ENCODE results near the gene CACNG4.

Gene CACNG4

DNA sequence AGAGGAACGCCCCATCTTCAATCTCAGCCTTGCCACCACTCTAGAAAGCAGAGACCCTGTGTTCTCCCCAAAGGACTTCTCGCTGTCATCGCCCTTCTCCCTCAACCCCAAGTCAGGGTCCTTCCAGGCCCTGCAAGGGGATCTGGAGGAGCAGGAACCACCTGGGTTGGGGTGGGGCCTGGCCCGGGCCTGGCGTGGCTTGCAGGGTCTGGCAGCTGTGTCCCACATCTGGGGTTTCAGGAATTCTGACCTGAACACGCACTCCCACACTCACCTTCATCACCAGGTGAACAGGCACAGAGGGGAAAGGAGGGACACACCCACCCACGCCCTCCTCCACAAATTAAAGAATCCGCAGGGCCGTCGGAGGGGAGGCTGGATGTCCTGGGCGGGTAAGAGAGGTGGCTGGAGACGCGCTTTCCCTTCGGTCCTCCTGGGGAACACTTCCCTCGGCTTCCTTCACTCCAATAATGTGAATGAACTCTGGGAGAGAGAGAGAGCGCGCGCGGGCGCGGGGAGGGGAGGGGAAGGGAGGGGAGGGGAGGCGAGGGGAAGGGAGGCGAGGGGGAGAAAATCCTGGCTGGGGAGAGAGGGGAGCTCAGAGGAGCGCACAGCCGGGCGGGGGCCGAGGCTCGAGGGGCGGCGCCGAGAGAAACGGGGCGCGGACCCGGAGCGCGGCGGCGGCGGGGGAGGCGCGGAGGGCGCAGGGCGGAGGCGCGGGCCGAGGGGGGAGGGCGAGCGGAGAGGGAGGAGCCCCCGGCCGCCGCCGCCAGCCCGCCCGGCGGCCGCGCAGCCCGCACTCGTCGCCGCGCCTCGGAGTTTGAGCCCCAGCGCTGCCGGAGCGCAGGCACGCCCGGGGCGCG lies at the start of gene CACNG4:
Gene CACNG4, plus strand, starts transcription at position 799 of the 863 bp plus-strand sequence. CDS start 205 bp downstream, outside the sequence.
- peak; percentile 38 to 53 for DNase-seq

DNA sequence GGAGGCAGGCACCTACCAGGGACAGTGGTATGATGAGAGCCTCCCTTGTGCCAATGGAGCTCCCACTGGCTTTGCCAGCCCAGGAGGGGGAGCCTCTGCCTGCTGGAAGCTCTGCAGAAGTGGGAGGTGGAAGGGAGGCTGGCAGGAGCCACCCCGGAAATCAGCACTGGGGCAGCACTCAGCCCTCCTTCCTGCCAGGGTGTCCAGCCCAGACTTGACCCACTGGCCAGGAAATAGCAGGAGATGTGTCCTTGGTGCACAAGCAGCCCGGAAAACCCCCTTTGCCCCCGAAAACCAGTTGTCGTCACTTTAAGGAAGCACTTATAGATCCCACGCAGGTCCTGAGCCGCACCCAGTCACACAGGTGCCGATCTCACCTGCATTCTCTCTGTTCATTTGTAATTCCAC lies 49.3 kb upstream of the CACNG4 start:
- DNase-seq = peak in 1 of 2 experiments; percentile 55

DNA sequence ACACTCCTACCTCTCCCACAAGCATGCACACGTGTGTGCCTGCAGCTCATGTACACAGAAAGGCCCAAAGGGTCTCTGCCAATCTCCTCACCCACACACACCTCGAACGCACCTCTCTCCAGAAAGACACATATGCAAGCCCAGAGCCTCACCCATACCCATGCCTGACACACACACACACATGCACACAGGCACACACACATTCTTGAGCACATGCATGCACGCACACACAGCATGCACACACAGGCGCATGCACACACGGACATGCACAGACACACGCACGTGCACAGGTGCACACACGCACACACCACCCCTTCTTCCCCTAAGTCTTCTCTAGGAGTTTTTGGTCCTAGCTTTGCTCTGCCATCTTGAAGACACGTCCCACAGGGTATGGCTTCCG lies 48.7 kb upstream of the CACNG4 start:
- DNase-seq = no peak

DNA sequence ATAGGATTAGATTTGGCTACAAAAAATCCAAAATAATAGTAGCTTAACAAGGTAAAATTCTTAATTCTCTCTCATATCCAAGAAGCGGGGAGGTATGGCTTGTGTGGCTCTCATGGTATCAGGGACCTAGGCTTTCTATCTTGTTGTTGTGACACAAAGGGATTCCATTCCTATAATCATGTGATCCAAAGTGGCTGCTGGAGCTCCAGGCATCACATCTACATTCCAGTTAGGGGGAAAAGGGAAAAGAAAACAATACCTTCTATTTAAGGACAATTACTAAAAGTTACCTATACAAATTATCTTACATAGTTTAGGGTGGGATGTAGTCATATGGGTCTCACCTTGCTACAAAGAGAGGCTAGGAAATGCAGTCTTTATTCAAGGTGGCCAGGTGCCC lies 47.6 kb upstream of the CACNG4 start:
- DNase-seq = no peak

DNA sequence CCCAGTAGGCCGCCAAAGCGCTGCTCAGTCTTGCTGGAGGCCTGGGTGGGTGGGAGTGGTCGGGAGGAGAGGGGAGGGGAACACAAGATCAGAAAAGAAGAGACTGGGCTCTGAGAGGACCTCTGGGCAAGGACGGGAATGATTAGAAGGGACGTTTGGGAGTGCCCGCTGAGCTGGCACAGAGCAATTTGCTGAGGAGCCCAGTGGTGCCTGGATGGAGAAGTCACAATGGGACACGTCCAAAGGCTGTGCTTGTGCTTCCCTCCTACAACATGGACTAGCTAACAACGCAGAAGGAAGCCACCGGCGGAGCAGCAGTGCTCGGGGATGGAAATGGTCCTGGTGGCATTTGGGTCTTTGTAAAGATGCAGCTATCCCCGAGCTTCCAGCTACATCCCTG lies 45.6 kb upstream of the CACNG4 start:
- no peak for DNase-seq

DNA sequence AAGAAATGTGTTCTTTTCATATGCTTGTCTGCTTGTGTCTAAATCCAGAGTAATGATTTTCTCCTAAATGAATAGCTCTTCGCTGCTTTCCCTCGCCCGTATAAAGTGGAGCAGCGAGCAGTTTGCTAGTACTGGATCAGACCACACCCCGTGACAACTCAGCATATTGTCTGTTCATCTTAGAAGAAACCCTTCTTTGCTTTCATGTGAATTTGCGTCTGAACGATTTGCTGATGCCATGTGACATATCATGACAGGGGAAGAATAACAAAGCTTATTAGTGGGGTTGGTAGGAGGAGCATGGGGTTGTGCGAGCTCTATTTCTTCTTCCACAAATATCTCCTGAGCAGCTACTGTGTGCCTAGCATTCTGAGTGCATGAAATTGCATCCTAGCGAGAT lies 44.1 kb upstream of the CACNG4 start:
- no peak for DNase-seq

DNA sequence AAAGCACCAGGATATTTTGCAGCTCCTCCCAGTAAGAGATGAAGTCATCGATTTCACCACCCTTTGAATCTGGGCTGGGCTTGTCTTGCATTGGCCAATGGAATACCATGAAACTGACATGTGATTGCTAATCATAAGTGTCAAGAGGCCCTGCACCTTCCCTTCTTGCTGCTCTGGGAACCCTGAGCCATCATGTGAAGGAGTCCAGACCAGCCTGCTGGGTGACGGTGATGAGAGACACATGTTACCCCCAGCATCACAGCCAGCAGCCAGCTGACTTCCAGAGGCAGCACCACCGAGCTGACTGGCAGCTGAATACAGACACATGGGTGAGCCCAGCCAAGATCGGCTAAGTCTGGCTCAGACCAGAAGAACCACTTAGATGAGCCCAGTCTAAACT lies 43.6 kb upstream of the CACNG4 start:
- no peak for DNase-seq

DNA sequence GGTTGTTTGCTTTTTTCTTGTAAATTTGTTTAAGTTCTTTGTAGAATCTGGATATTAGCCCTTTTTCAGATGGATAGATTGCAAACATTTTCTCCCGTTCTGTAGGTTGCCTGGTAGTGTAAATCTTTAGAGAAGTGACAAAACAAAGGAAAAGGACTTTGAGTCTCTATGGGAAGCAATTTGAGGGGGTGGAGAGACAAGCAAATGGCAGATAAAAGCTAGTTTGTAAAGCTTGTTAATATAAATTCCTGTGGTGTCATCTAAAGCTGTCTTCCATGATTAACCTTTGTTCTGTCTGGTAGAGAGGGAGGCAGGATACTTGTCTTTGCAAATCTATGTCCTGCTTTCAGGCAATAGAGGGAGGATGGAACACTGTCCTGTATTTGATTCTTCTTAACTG lies 40.6 kb upstream of the CACNG4 start:
- no peak for DNase-seq

DNA sequence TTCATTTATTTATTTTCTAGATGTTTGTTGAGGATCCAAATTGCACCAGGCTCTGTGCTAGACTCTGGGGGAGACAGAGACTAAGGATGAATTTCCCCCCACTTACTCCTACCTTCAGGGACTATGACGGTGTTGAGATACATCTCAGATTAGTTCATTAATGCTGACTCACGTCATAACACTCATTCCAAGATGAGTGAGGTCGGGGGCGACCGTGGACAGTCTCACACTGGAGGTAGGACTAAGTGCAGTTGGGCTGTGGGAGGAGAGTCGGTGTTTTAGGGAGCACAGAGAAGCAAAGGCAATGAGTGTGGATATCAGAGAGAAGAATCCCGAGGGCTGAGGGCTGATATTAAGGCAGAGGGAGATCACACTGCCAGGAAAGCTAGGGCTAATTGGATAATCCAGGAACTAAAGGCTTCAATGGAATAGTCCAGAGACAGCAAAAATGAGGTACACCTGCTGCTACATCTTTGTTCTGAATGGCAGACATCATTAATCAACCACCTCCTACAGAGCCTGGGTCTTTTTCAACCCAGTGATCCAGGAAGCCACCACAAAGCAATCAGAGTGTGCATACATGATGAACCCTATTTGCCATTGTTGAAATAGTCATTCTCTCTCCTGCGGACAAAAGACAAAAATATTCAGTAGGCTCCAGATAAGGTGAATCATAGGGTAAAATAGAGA lies 38.6 kb upstream of the CACNG4 start:
- DNase-seq = no peak

DNA sequence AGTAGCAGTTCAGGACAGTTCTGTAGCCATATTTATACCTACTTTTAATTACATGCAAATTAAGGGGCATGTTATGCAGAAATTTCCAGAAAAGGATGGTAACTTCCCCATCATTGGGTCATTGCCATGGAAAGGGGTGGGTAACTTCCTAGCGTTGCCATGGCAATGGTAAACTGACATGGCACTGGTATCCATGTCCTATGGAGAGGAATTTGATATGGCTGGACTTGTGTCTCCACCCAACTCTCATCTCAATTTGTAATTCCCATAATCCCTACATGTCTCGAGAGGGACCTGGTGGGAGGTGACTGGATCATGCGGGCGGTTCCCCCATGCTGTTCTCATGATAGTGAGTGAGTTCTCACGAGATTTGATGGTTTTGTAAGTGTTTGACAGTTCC lies 35.6 kb upstream of the CACNG4 start:
- no peak for DNase-seq

DNA sequence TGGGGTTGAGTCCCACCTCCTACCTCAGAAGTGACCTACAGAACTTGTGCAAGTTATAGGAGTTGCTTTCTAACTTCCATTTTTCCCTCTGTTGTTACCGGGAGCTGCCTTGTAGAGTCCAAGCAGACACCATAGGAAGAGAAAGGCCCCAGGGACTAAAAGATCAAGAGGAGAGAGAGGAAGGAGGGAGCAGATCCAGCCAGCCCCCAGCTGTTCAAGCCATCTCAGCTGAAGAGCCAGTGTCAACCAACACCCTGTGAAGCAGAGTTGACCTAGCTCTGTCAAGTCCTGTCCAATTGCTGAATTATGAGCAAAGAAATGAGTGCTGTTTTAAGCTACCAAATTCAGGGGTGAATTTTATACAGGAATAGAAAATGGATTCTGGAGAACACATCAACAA lies 34.9 kb upstream of the CACNG4 start:
- DNase-seq = no peak

DNA sequence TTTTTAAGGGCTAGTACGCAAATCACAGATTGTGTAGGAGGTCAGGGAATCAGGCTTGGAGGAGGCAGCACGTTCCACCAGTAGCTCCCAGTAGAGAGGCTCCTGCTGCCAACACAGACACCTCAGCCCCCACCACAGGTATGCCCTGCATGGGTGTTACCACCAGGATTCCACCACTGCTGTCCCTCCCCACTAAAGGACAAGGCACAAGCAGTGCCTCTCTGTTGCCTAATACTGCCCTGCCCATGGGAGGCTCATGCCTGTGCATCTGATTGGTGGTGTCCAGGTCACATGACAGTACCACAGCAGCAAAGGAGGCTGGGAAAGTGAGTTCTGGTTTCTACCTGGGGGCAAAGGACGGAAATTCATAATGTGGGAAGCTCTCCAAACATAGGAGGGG lies 33.6 kb upstream of the CACNG4 start:
- peak in 1 of 2 experiments; percentile 15 for DNase-seq

DNA sequence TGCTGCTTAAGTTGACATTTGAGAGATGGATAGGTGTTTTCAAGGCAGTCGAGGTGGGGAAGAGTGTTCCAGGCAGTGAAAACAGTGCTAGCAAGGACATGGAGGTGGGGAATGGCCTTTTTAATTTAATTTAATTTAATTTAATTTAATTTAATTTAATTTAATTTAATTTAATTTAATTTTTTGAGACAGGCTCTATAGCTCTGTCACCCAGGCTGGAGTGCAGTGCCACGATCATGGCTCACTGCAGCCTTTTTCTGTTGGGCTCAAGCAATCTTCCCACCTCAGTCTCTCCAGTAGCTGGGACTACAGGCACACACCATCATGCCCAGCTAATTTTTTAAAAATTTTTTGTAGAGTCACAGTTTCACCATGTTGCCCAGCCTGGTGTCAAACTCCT lies 32.2 kb upstream of the CACNG4 start:
- no peak for DNase-seq

DNA sequence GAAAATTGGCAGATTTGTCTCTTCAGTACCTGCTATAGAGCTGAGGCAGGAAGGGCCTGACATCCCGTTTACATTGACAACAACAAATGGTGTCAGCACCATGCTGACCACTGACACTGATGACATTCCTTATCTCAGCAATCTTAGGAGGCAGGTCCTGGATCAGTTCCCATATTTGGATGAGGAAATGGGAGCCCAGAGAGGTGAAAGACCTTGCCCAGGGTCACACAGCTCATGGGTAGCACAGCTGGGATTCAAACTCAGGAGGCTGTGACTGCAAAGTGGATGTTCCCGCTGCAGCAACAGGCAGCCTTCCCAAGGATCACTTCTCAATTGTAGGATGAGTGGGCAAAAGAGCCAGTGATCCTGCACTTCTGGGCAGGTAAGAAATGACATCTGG lies 30.5 kb upstream of the CACNG4 start:
- no peak for DNase-seq

DNA sequence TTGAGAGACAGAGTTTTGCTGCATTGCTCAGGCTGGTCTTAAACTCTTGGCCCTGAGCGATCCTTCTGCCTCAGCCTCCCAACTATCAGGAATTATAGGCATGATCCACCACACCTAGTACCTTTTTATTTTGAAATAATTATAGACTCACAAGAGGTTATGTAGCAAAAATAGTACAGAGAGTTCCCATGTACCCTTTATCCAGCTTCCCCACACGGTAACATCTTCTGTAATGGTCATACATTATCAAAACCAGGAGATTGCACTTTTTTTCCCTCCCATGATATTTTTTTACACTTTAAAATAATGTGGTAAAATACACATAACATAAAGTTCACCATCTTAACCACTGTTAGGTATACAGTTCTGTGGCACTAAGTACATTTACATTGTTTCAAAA lies 28.8 kb upstream of the CACNG4 start:
- no peak for DNase-seq

DNA sequence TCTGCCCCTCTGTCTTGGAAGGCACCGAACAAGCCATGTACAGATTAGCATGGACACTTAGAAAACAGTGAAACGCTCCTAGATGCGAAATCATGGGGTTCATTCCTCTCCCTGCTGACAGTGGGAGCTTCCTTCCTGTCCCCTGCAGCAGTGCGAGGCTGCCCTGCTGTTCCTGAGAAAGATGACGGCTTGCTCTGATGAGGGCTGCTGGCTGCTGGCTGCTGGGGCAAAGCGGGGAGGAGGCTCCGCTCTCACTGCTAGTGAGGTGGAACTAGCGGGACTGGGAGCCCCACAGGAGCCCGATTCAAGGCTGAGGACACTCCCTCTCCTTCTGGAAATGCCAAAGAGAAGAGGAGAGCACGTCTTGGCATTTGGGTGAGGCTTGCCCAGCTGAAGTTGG lies 25.9 kb upstream of the CACNG4 start:
- DNase-seq = no peak

DNA sequence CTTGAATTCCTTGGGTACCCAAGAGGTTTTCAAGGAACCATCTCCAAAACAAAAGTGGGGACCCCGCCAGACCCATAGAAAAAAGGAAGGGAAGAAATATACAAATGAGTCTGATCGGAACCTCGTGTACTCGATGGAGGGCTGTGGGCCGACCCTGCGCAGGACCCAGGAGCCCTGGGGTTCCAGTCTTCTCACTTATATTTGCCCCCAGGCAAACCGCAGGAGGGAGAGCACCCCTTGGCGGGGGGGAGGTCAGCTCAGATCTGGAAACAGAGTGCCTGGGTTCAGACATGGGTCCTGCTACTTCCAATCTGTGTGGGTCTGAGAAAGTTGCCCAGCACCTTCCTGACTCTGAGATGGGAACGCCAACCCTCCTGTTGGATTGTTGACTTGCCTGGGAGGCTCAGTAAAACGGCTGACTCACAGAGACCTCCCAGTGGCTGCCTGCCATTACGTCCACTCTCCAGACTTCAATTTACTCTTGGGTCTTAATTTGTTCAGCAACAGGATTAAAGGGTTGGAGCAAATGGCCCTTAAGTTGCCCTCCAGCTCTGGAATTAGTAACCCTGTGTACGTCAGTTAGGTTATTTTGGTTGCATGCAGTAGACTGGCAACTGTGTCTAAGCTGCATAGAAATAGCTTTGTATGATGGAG lies 24.9 kb upstream of the CACNG4 start:
- DNase-seq = no peak

DNA sequence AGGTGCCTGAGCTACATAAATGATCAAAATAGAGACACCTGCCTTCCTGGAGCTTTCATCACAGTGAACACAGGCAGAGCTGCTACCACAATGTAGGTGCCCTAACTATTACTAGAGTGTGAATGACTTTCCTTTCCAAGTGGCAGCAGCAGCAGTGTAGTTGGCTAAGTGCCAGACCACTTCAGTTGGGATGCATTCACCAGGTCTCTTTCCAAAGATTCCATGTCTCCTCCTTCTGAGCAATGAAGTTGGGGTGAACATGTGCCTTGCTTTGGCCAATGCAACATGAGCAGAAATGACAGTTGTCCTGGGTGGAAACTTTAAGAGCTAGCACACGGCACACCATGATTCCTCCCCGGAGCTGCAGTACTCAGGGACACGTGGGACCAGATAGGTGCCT lies 23.3 kb upstream of the CACNG4 start:
- no peak for DNase-seq

DNA sequence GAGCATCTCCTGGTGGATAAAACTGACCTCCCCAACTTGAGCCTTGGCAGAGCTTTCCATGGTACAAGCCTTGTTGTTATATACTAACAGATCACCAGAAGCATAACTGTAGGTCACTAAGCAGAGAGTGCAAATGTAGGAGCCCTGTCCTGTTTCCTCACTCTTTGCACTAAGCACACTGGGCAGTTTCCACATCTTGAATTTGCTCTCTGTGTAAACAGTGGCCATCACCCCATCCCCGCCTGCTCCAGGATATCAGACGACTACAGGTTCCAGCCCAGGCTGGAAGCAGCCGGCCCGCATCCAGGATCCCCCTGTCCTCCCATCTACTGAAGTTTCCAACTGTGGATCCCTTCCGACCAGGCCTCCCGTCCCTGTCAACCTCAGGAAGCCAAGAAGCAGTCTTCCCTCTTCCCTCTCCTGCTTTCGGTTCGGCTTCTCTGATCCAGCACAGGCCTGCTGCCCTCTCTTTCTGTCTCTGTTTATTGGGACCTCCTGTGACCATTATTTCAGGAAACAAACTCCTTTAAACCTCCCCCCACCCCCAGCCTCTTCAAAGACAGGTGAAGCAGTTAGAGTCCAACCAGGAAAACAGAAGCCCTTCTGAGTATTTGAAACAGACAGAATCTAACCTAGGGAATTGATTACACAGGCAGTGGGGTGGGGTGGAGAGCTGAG lies 22.6 kb upstream of the CACNG4 start:
- DNase-seq = no peak

DNA sequence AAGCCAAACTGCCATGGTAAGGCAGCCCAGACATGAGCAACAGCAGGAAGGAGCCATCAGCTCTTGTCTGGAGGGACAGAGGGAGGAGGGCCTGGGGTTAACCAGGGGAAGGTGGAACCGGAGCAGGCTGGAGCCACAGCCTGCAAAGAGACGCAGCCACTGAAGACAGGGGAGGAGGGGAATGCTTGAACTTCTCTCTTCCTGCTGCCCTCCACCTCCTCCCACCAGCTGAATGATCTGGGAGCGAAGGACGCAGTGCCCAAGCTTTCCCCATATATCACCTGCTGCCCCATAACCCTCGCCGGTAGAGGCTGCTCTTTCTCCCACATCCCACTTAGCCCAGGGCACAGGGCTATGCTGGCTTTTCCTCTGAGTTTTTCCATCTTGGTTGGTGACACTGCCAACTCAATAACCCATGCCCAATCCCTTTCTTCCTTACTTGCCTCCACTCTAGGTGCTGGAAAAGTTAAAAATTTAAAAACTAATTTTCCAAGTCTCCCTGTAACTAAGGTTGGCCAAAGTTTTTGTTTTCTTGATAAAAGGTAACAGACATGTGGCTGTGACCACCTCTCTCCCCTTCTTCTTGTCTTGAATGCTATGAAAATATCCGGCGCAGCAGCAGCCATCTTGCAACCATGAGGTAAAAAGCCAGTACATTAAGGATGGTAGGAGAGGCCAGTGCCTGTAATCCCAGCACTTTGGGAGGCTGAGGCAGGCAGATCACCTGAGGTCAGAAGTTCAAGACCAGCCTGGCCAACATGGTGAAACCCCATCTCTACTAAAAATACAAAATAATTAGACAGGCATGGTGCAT lies 21.8 kb upstream of the CACNG4 start:
- DNase-seq = no peak

DNA sequence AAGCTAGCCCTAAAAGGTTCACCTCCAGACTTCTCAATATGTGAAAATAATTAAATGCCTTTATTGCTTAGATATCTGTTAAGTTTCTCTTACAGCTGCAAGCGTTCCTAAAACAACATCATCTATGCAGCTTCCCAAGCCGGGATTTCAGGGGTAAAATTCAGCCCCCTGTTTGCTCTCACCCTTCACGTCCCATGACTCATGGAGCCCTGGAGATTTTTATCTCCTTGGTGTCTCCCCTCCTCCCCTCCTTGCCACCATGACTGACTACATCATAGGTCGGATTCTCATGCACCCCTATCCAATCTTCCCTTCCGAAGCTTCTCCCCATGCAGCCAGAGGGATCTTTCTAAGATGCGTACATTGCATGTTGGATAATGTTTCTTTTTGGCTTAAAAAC lies 21.0 kb upstream of the CACNG4 start:
- no peak for DNase-seq

DNA sequence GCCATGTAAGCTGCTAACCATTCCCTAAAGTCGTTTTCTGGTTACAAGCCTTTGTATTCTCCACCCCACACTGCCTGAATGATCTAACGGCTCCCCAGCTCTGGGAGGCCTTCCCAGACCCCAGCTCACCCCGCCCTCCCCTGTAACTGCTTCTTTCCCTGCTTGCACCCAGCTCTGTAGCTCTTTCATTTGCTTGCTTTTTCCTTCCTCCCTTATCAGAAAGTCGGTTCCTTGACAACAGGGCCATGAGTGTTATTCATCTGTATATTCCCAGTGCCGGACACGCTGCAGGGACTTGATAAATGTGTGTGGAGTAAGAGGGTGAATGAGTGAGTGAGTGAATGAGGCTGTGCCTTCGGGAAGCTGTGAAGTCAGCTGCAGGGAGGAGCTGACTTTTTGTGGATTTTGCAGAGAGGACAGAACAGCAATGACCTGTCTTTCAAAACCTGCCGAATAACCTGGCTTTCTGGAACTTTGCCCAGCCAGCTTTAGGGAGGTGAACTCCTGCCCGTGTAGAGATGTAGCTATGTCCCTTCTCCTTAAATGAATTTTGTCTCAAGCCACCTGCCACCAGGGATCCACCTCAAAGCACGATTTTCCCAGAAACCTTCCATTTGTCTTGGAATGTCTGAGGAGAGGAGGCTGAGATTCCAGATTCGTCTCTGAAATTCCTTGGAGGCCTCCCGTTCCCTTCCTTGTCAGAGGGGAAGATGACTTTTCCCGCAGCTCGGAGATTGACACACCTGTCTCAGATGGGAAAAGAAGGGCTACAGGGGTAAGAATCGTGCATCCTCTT lies 20.0 kb upstream of the CACNG4 start:
- DNase-seq = no peak

Measured in NCI-H524 (cell line).